Activated T-helper 1 cell treated with anti-CD3 and anti-CD28 coated beads, Interleukin-12 subunit alpha, Interleukin-12 subunit beta, Interleukin-2, Interleukin-4 antibody, amounts not matched to agents 30 ng/mL and 10 ng/mL and 1 ng/mL, durations not matched to agents 14 hours and 24 hours and 36 hours (primary cell): Measurements from ENCODE around the gene SPSB2. TPM values are rescaled to one million over a fixed set of nuclear protein-coding genes. Genes with fewer than 3 reads are reported as not detected.

Source experiments
- DNase-seq: peaks from one replicate; pipeline ENCODE4 v3.0.0; 2021; ENCODE audit warnings: low spot score
- H3K27ac Mint-ChIP-seq: one replicate; pipeline ENCODE4 v1.8.0; 2021; ENCODE audit warnings: mild to moderate bottlenecking, mixed read lengths
- H3K27me3 Mint-ChIP-seq: one replicate; pipeline ENCODE4 v1.8.0; 2022; ENCODE audit warnings: mild to moderate bottlenecking, moderate library complexity, mixed read lengths; ENCODE audit not compliant: insufficient read depth
- H3K36me3 Mint-ChIP-seq: one replicate; pipeline ENCODE4 v1.8.0; 2021; ENCODE audit warnings: low read depth, mixed read lengths
- H3K4me1 Mint-ChIP-seq: one replicate; pipeline ENCODE4 v1.8.0; 2021; ENCODE audit warnings: low read depth, mixed read lengths
- H3K4me3 Mint-ChIP-seq: one replicate; pipeline ENCODE4 v1.8.0; 2021; ENCODE audit warnings: mild to moderate bottlenecking, moderate library complexity, mixed read lengths
- H3K9me3 Mint-ChIP-seq: one replicate; pipeline ENCODE4 v1.8.0; 2021; ENCODE audit warnings: mixed read lengths
- intact Hi-C: fragments of 100-400 bp; cut with micrococcal nuclease; formaldehyde crosslinking; loops from one replicate; pipeline ENCODE4 v1.15.1; 2024
- total RNA-seq: library from RNA; stranded (reverse); gene quantifications from 2 replicates; pipeline ENCODE4 v1.2.3, GENCODE V29; 2022

SPSB2 gene
- total RNA-seq, 1 donor from 2014 or later, result 3.4 TPM

GRCh38 chr12:6839482-6840201 is 33.5 kb downstream of the SPSB2 start:
- no peak for DNase-seq
- Mint-ChIP-seq H3K4me3 (no peak overlapping the region), H3K36me3 (no peaks in the 10 kb centered on the region), H3K27ac (no peak overlapping the region), H3K27me3 (peaks cover 2% of the 10 kb centered on the region), H3K4me1 (peaks cover 9% of the 10 kb centered on the region), H3K9me3 (no peaks in the 10 kb centered on the region)
- intact Hi-C loops, result no loop called here

- intact Hi-C loops, result no loop called here
- Mint-ChIP-seq H3K9me3 (no peaks in the 10 kb centered on the region), H3K4me1 (peaks cover 14% of the 10 kb centered on the region), H3K4me3 (no peak overlapping the region), H3K36me3 (no peaks in the 10 kb centered on the region), H3K27me3 (peaks cover 5% of the 10 kb centered on the region), H3K27ac (no peak overlapping the region)
- no peak for DNase-seq
Measured at GRCh38 chr12:6838854-6839253, 34.2 kb downstream of the SPSB2 start.

GRCh38 chr12:6837370-6838060 is 35.6 kb downstream of the SPSB2 start:
- no peak overlapping the region for H3K4me3 Mint-ChIP-seq
- H3K36me3 Mint-ChIP-seq, result no peaks in the 10 kb centered on the region
- peaks cover 14% of the 10 kb centered on the region for H3K4me1 Mint-ChIP-seq
- intact Hi-C loops, result no loop called here
- no peak for DNase-seq
- no peaks in the 10 kb centered on the region for H3K9me3 Mint-ChIP-seq
- H3K27me3 Mint-ChIP-seq, result peaks cover 7% of the 10 kb centered on the region
- H3K27ac Mint-ChIP-seq, result no peak overlapping the region

- intact Hi-C loops, result no loop called here
- H3K27me3 Mint-ChIP-seq, result peaks cover 7% of the 10 kb centered on the region
- H3K4me1 Mint-ChIP-seq, result peaks cover 14% of the 10 kb centered on the region
- DNase-seq, result no peak
- no peaks in the 10 kb centered on the region for H3K9me3 Mint-ChIP-seq
- H3K4me3 Mint-ChIP-seq, result no peak overlapping the region
- no peak overlapping the region for H3K27ac Mint-ChIP-seq
- H3K36me3 Mint-ChIP-seq, result no peaks in the 10 kb centered on the region
Measured at GRCh38 chr12:6836851-6837250, 36.3 kb downstream of the SPSB2 start.

- intact Hi-C loops, result loop anchor here (1.0 to 2.0 kb wide), 2 partner anchors 17 to 38 kb away; partner anchors contain the start of genes SPSB2 and USP5
- no peak overlapping the region for H3K27ac Mint-ChIP-seq
- H3K4me1 Mint-ChIP-seq, result peaks cover 14% of the 10 kb centered on the region
- no peaks in the 10 kb centered on the region for H3K36me3 Mint-ChIP-seq
- no peaks in the 10 kb centered on the region for H3K9me3 Mint-ChIP-seq
- no peak overlapping the region for H3K4me3 Mint-ChIP-seq
- no peak for DNase-seq
- H3K27me3 Mint-ChIP-seq, result peaks cover 17% of the 10 kb centered on the region
Measured at GRCh38 chr12:6834873-6835272, 38.2 kb downstream of the SPSB2 start.

GRCh38 chr12:6834254-6834653 is 38.8 kb downstream of the SPSB2 start:
- H3K27me3 Mint-ChIP-seq, result peaks cover 20% of the 10 kb centered on the region
- H3K27ac Mint-ChIP-seq, result no peak overlapping the region
- no peaks in the 10 kb centered on the region for H3K9me3 Mint-ChIP-seq
- H3K36me3 Mint-ChIP-seq, result no peaks in the 10 kb centered on the region
- peaks cover 18% of the 10 kb centered on the region for H3K4me1 Mint-ChIP-seq
- no peak for DNase-seq
- intact Hi-C loops, result loop anchor here (2.0 kb wide), 1 partner anchor 39 kb away; the partner anchor contains the start of gene SPSB2
- H3K4me3 Mint-ChIP-seq, result no peak overlapping the region

GRCh38 chr12:6833189-6833890 is 39.8 kb downstream of the SPSB2 start:
- Mint-ChIP-seq H3K4me3 (no peak overlapping the region), H3K36me3 (no peaks in the 10 kb centered on the region), H3K4me1 (peaks cover 23% of the 10 kb centered on the region), H3K9me3 (no peaks in the 10 kb centered on the region), H3K27me3 (peaks cover 24% of the 10 kb centered on the region), H3K27ac (no peak overlapping the region)
- intact Hi-C loops, result no loop called here
- no peak for DNase-seq

GRCh38 chr12:6832125-6832524 is 41.0 kb downstream of the SPSB2 start:
- Mint-ChIP-seq H3K36me3 (no peaks in the 10 kb centered on the region), H3K4me3 (no peak overlapping the region), H3K4me1 (peaks cover 34% of the 10 kb centered on the region), H3K27ac (no peak overlapping the region), H3K27me3 (peaks cover 30% of the 10 kb centered on the region), H3K9me3 (no peaks in the 10 kb centered on the region)
- intact Hi-C loops, result no loop called here
- no peak for DNase-seq

- Mint-ChIP-seq H3K4me1 (peaks cover 35% of the 10 kb centered on the region), H3K9me3 (no peaks in the 10 kb centered on the region), H3K36me3 (no peaks in the 10 kb centered on the region), H3K4me3 (no peak overlapping the region), H3K27ac (no peak overlapping the region), H3K27me3 (peaks cover 30% of the 10 kb centered on the region)
- no peak for DNase-seq
- intact Hi-C loops, result no loop called here
Measured at GRCh38 chr12:6831450-6831995, 41.6 kb downstream of the SPSB2 start.

GRCh38 chr12:6830999-6831398 is 42.1 kb downstream of the SPSB2 start:
- intact Hi-C loops, result no loop called here
- H3K4me3 Mint-ChIP-seq, result peak overlapping the region; percentile 63
- no peaks in the 10 kb centered on the region for H3K36me3 Mint-ChIP-seq
- no peaks in the 10 kb centered on the region for H3K9me3 Mint-ChIP-seq
- no peak overlapping the region for H3K27ac Mint-ChIP-seq
- peaks cover 33% of the 10 kb centered on the region for H3K27me3 Mint-ChIP-seq
- peaks cover 32% of the 10 kb centered on the region for H3K4me1 Mint-ChIP-seq
- DNase-seq, result no peak

- no peak for DNase-seq
- intact Hi-C loops, result no loop called here
- H3K27me3 Mint-ChIP-seq, result peaks cover 39% of the 10 kb centered on the region
- no peak overlapping the region for H3K27ac Mint-ChIP-seq
- H3K4me3 Mint-ChIP-seq, result peak overlapping the region; percentile 63
- no peaks in the 10 kb centered on the region for H3K36me3 Mint-ChIP-seq
- peaks cover 32% of the 10 kb centered on the region for H3K4me1 Mint-ChIP-seq
- no peaks in the 10 kb centered on the region for H3K9me3 Mint-ChIP-seq
Measured at GRCh38 chr12:6830286-6830890, 42.7 kb downstream of the SPSB2 start.

- H3K4me3 Mint-ChIP-seq, result peak overlapping the region; percentile 90
- no peaks in the 10 kb centered on the region for H3K36me3 Mint-ChIP-seq
- no peaks in the 10 kb centered on the region for H3K9me3 Mint-ChIP-seq
- intact Hi-C loops, result loop anchor here (5.0 kb wide), 1 partner anchor 57 kb away; the partner anchor contains the start of gene LAG3
- H3K4me1 Mint-ChIP-seq, result peaks cover 36% of the 10 kb centered on the region
- DNase-seq, result no peak
- peak overlapping the region; percentile 78 for H3K27ac Mint-ChIP-seq
- peaks cover 45% of the 10 kb centered on the region for H3K27me3 Mint-ChIP-seq
Measured at GRCh38 chr12:6829536-6830220, 43.4 kb downstream of the SPSB2 start.
